Stimulated activated CD4-positive, alpha-beta T cell treated with anti-CD3 and anti-CD28 coated beads, Interleukin-2, amount 100 ng/mL, for 48 hours (primary cell): ENCODE measurements around the gene SYNGAP1.
"Not testable (repeated sequence)": the region's sequence is repeated elsewhere in the genome, so short reads cannot be mapped to it uniquely, and the experiment has no call there.

Experiments
- DNase-seq, 2 donors: peaks; one replicate each; pipeline ENCODE4 v3.0.0-alpha.2; 2020

The SYNGAP1 gene

DNA sequence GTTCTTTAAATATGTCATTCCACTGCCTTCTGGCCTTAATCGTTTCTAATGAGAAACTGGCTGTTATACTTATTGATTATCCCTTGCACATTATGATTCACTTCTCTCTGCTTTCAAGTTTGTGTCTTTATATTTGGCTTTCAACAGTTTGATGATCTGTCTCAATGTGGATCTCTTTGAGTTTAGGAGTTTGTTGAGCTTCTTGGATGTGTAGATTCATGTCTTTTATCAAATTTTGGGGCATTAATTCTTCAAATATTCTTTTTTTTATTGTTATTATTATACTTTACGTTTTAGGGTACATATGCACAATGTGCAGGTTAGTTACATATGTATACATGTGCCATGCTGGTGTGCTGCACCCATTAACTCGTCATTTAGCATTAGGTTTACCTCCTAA, 63.8 kb downstream of the SYNGAP1 start:
- no peak for DNase-seq

GRCh38 chr6:33484673-33485262, 64.9 kb downstream of the SYNGAP1 start:
- DNase-seq, result not testable (repeated sequence)

DNA sequence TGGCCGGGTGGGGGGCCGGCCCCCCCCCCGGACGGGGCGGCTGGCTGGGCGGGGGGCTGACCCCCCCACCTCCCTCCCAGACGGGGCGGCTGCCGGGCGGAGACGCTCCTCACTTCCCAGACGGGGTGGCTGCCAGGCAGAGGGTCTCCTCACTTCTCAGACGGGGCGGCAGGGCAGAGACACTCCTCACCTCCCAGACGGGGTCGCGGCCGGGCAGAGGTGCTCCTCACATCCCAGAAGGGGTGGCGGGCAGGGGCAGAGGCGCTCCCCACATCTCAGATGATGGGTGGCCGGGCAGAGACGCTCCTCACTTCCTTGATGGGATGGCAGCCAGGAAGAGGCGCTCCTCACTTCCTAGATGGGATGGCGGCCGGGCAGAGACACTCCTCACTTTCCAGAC, 65.8 kb downstream of the SYNGAP1 start:
- DNase-seq, result not testable (repeated sequence)

DNA sequence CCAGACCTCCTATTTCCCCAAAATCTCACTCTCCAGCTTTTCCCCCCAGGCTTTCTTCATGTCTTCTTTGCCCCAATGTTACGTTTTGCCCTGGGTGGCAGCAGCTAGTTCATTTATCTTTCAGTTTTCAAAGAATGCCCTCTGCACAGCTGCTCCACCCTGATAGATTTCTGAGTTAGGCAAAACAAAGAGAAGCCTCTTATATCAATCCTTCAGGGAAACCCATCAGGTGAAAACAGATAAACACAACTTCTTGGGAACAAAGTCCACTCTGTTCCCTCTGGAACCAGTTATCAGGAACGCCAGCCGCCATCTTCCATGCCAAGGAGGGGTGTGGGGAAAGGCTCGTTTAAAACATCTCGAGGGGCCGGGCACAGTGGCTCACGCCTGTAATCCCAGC, 68.5 kb downstream of the SYNGAP1 start:
- DNase-seq, result no peak

- no peak for DNase-seq
These were observed 70.3 kb downstream of the SYNGAP1 start for GRCh38 chr6:33490198-33490597.

DNA sequence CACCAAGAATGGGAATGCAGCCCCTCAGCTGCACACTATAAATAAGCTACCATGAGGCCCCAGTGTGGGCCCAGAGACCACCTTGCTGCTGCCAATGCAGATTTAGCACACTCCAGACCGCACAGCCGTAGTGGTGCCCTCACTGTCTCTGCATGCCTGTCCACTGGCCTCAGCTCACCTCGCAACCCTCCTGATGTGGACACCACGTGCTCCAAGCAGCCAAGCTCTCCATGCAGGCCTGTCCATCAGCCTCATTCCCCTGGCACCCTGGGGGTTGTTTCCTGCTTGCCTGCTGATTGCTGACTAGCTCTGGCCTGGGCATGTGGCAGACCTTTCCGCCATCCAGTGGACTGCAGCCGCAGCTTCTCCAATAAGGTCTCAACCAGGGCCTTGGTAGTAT, 70.8 kb downstream of the SYNGAP1 start:
- DNase-seq, result no peak

GRCh38 chr6:33492093-33492492, 72.2 kb downstream of the SYNGAP1 start:
- DNase-seq, result no peak

DNA sequence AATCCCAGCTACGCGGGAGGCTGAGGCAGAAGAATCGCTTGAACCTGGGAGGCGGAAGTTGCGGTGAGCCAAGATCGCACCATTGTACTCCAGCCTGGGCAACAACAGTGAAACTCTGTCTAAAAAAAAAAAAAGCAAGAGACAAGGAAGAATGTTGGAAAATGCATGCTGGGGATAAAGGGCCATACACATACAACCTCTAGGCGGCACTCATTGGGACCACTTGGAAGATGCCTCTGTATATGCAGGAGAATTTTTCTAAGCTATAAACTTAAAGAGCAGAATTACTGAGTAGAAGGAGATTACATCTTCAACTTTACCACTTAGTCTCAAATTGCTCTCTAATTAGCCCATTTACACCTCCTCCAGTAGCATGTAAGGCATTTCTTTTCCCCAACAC, 77.3 kb downstream of the SYNGAP1 start:
- no peak for DNase-seq

GRCh38 chr6:33502486-33502885, 82.6 kb downstream of the SYNGAP1 start:
- DNase-seq, result no peak

GRCh38 chr6:33504486-33504885, 84.6 kb downstream of the SYNGAP1 start:
- no peak for DNase-seq
